ENCODE data around the gene RGMA. TPM values are rescaled to one million over a fixed set of nuclear protein-coding genes. Genes with fewer than 3 reads are reported as not detected.

The RGMA gene
- total RNA-seq, 1 experiment from 2014 or later: not detected

GRCh38 chr15:93050648-93051047 is 38.4 kb downstream of the RGMA start:
- no peaks in the 10 kb centered on the region for H3K27me3 ChIP-seq (ENCODE audit: low read length)
- no peaks in the 10 kb centered on the region for H3K9me3 ChIP-seq (ENCODE audit: low read length)
- no peaks in the 10 kb centered on the region for H3K9me2 ChIP-seq (replicated peaks; ENCODE audit: insufficient read depth, low read length)
- H3K4me2 ChIP-seq (ENCODE audit: low read depth, low read length, poor library complexity, severe bottlenecking): no peak overlapping the region
- DNase-seq: no peak
- no peaks in the 10 kb centered on the region for H4K20me1 ChIP-seq (ENCODE audit: insufficient read depth, low read depth, low read length)
- no peak overlapping the region for H3K9ac ChIP-seq (ENCODE audit: low read length)
- no peak overlapping the region for H2AFZ ChIP-seq (ENCODE audit: low read length)
- H3K79me2 ChIP-seq (ENCODE audit: low read length): no peaks in the 10 kb centered on the region
- no peaks in the 10 kb centered on the region for H3K36me3 ChIP-seq (ENCODE audit: insufficient read depth, low read length)
- H3K4me3 ChIP-seq (ENCODE audit: low read length): no peak overlapping the region
- no peak overlapping the region for H3K27ac ChIP-seq (ENCODE audit: low read length)
- H3K4me1 ChIP-seq (ENCODE audit: low read length): no peaks in the 10 kb centered on the region

GRCh38 chr15:93049914-93050578 is 39.0 kb downstream of the RGMA start:
- no peak for DNase-seq
- Histone ChIP-seq H3K27ac (ENCODE audit: low read length) (no peak overlapping the region), H3K79me2 (ENCODE audit: low read length) (no peaks in the 10 kb centered on the region), H3K27me3 (ENCODE audit: low read length) (no peaks in the 10 kb centered on the region), H3K36me3 (ENCODE audit: insufficient read depth, low read length) (no peaks in the 10 kb centered on the region), H4K20me1 (ENCODE audit: insufficient read depth, low read depth, low read length) (no peaks in the 10 kb centered on the region), H3K4me1 (ENCODE audit: low read length) (no peaks in the 10 kb centered on the region), H3K4me2 (ENCODE audit: low read depth, low read length, poor library complexity, severe bottlenecking) (no peak overlapping the region), H2AFZ (ENCODE audit: low read length) (no peak overlapping the region), H3K9me3 (ENCODE audit: low read length) (no peaks in the 10 kb centered on the region), H3K9me2 (replicated peaks; ENCODE audit: insufficient read depth, low read length) (no peaks in the 10 kb centered on the region), H3K9ac (ENCODE audit: low read length) (no peak overlapping the region), H3K4me3 (ENCODE audit: low read length) (no peak overlapping the region)

GRCh38 chr15:93049233-93049632 is 39.8 kb downstream of the RGMA start:
- no peak overlapping the region for H2AFZ ChIP-seq (ENCODE audit: low read length)

DNA sequence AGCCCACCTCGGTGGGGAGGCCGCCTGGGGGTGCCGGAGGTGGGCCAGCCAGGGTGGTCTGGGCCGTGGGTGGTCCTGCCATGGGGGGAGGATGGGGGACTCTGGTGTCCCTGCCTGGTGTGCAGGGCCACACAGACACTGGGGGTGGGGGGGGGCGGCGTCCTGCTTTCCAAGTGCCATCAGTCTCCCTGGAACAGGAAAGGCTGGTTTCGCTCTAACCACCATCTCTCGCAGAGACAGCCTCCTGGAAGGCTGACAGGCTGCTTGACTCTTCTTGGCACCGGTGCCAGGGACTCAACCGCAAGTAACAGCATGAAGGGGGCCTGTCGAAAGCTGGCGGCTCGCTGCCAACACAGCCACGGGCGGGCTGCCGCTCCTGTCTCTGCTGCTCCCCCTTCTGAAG is 40.3 kb downstream of the RGMA start:
- Histone ChIP-seq H3K27ac (ENCODE audit: low read length) (no peak overlapping the region), H3K79me2 (ENCODE audit: low read length) (no peaks in the 10 kb centered on the region), H2AFZ (ENCODE audit: low read length) (no peak overlapping the region), H3K9ac (ENCODE audit: low read length) (no peak overlapping the region), H3K9me3 (ENCODE audit: low read length) (no peaks in the 10 kb centered on the region), H3K36me3 (ENCODE audit: insufficient read depth, low read length) (no peaks in the 10 kb centered on the region), H3K9me2 (replicated peaks; ENCODE audit: insufficient read depth, low read length) (no peaks in the 10 kb centered on the region), H3K27me3 (ENCODE audit: low read length) (no peaks in the 10 kb centered on the region), H3K4me1 (ENCODE audit: low read length) (no peaks in the 10 kb centered on the region), H3K4me2 (ENCODE audit: low read depth, low read length, poor library complexity, severe bottlenecking) (no peak overlapping the region), H3K4me3 (ENCODE audit: low read length) (no peak overlapping the region), H4K20me1 (ENCODE audit: insufficient read depth, low read depth, low read length) (no peaks in the 10 kb centered on the region)
- no peak for DNase-seq

More at GRCh38 chr15:93049233-93049632, 39.8 kb downstream of the RGMA start:
- Histone ChIP-seq H3K27ac (ENCODE audit: low read length) (no peak overlapping the region), H3K27me3 (ENCODE audit: low read length) (no peaks in the 10 kb centered on the region), H3K9me3 (ENCODE audit: low read length) (no peaks in the 10 kb centered on the region), H3K4me2 (ENCODE audit: low read depth, low read length, poor library complexity, severe bottlenecking) (no peak overlapping the region), H3K9ac (ENCODE audit: low read length) (no peak overlapping the region), H3K9me2 (replicated peaks; ENCODE audit: insufficient read depth, low read length) (no peaks in the 10 kb centered on the region), H3K36me3 (ENCODE audit: insufficient read depth, low read length) (no peaks in the 10 kb centered on the region), H3K4me1 (ENCODE audit: low read length) (no peaks in the 10 kb centered on the region), H3K4me3 (ENCODE audit: low read length) (no peak overlapping the region), H3K79me2 (ENCODE audit: low read length) (no peaks in the 10 kb centered on the region), H4K20me1 (ENCODE audit: insufficient read depth, low read depth, low read length) (no peaks in the 10 kb centered on the region)
- no peak for DNase-seq

- Histone ChIP-seq H3K4me3 (ENCODE audit: low read length) (no peak overlapping the region), H3K9ac (ENCODE audit: low read length) (no peak overlapping the region), H3K27ac (ENCODE audit: low read length) (no peak overlapping the region), H4K20me1 (ENCODE audit: insufficient read depth, low read depth, low read length) (no peaks in the 10 kb centered on the region), H3K27me3 (ENCODE audit: low read length) (no peaks in the 10 kb centered on the region), H2AFZ (ENCODE audit: low read length) (no peak overlapping the region), H3K4me1 (ENCODE audit: low read length) (no peaks in the 10 kb centered on the region), H3K36me3 (ENCODE audit: insufficient read depth, low read length) (no peaks in the 10 kb centered on the region), H3K9me2 (replicated peaks; ENCODE audit: insufficient read depth, low read length) (no peaks in the 10 kb centered on the region), H3K4me2 (ENCODE audit: low read depth, low read length, poor library complexity, severe bottlenecking) (no peak overlapping the region), H3K9me3 (ENCODE audit: low read length) (no peaks in the 10 kb centered on the region), H3K79me2 (ENCODE audit: low read length) (no peaks in the 10 kb centered on the region)
- no peak for DNase-seq
Measured at GRCh38 chr15:93048426-93048721, 40.6 kb downstream of the RGMA start.

DNA sequence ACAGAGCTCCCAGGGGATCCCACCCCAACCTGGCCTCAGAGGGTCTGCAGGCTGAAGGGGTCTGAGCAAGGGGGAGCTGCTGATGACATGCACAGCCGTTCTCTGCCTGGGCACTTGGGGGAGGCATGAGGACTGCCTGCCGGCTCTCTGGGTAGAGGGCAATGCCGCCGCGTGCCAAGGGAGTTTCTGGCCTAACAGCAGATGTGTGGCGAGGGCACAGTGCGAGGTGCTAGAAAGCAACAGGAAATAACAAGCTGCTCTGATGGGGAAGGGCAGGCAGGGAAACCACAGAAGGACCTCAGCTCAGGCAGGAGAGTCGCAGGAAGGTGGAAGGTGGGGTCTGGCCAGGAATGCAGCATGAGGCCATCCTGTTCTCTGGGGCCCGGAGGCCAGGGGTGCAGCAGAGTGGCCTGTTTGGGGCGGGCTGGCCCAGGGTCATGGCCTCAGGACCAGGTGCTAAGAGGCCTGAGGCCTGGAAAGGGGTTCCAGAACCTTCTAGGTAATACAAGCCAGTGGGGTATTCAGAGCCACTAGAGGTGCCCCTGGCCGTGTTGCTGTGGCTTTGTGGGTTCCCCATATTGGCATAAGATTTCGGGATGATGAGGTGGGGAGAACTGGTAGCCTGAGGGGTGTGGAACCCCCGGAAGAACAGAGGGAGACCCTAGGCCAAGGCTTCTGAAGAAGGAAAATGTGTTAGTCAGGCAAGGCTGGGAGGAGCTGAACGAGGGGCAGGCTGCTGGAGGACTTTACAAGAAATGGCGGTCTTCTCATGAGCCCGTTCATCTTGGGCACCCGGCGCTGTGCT is 41.2 kb downstream of the RGMA start:
- no peak for DNase-seq
- Histone ChIP-seq H3K9me2 (replicated peaks; ENCODE audit: insufficient read depth, low read length) (no peaks in the 10 kb centered on the region), H3K27ac (ENCODE audit: low read length) (no peak overlapping the region), H3K4me3 (ENCODE audit: low read length) (no peak overlapping the region), H3K9me3 (ENCODE audit: low read length) (no peaks in the 10 kb centered on the region), H4K20me1 (ENCODE audit: insufficient read depth, low read depth, low read length) (no peaks in the 10 kb centered on the region), H3K27me3 (ENCODE audit: low read length) (no peaks in the 10 kb centered on the region), H3K36me3 (ENCODE audit: insufficient read depth, low read length) (no peaks in the 10 kb centered on the region), H3K4me2 (ENCODE audit: low read depth, low read length, poor library complexity, severe bottlenecking) (no peak overlapping the region), H3K9ac (ENCODE audit: low read length) (no peak overlapping the region), H3K4me1 (ENCODE audit: low read length) (no peaks in the 10 kb centered on the region), H3K79me2 (ENCODE audit: low read length) (no peaks in the 10 kb centered on the region), H2AFZ (ENCODE audit: low read length) (no peak overlapping the region)

GRCh38 chr15:93046721-93047120 is 42.3 kb downstream of the RGMA start:
- Histone ChIP-seq H3K9ac (ENCODE audit: low read length) (no peak overlapping the region), H3K36me3 (ENCODE audit: insufficient read depth, low read length) (no peaks in the 10 kb centered on the region), H3K4me1 (ENCODE audit: low read length) (no peaks in the 10 kb centered on the region), H3K9me3 (ENCODE audit: low read length) (no peaks in the 10 kb centered on the region), H3K79me2 (ENCODE audit: low read length) (no peaks in the 10 kb centered on the region), H3K4me2 (ENCODE audit: low read depth, low read length, poor library complexity, severe bottlenecking) (no peak overlapping the region), H3K27me3 (ENCODE audit: low read length) (no peaks in the 10 kb centered on the region), H3K27ac (ENCODE audit: low read length) (no peak overlapping the region), H4K20me1 (ENCODE audit: insufficient read depth, low read depth, low read length) (no peaks in the 10 kb centered on the region), H2AFZ (ENCODE audit: low read length) (no peak overlapping the region), H3K9me2 (replicated peaks; ENCODE audit: insufficient read depth, low read length) (no peaks in the 10 kb centered on the region), H3K4me3 (ENCODE audit: low read length) (no peak overlapping the region)
- no peak for DNase-seq

DNA sequence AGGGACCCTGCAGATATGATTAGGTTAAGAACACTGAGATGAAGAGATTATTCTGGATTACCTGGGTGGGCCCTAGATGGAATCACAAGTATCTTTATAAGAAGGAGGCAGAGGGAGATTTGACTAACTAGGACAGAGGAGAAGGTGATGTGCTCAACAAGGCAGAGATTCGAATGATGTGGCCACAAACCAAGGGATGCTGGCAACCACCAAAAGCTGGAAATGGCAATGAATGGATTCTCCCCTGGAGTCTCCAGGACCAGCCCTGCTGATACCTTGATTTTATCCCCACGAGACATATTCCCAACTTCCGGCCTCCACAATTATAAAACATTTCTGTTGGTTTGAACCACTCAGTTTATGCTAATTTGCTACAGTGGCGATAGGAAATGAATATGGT is 42.9 kb downstream of the RGMA start:
- Histone ChIP-seq H3K27me3 (ENCODE audit: low read length) (no peaks in the 10 kb centered on the region), H4K20me1 (ENCODE audit: insufficient read depth, low read depth, low read length) (no peaks in the 10 kb centered on the region), H3K9me2 (replicated peaks; ENCODE audit: insufficient read depth, low read length) (no peaks in the 10 kb centered on the region), H3K4me2 (ENCODE audit: low read depth, low read length, poor library complexity, severe bottlenecking) (no peak overlapping the region), H3K4me3 (ENCODE audit: low read length) (no peak overlapping the region), H3K4me1 (ENCODE audit: low read length) (no peaks in the 10 kb centered on the region), H3K9ac (ENCODE audit: low read length) (no peak overlapping the region), H2AFZ (ENCODE audit: low read length) (no peak overlapping the region), H3K36me3 (ENCODE audit: insufficient read depth, low read length) (no peaks in the 10 kb centered on the region), H3K9me3 (ENCODE audit: low read length) (no peaks in the 10 kb centered on the region), H3K79me2 (ENCODE audit: low read length) (no peaks in the 10 kb centered on the region), H3K27ac (ENCODE audit: low read length) (no peak overlapping the region)
- DNase-seq: no peak
